Loucy (cell line): Measurements from ENCODE around the gene COP1.
"Not testable (repeated sequence)": the region's sequence is repeated elsewhere in the genome, so short reads cannot be mapped to it uniquely, and the experiment has no call there.

Experiments
- EZH2phosphoT487 ChIP-seq: fragments of 200-600 bp; IDR thresholded peaks from 2 replicates; pipeline ENCODE4 v1.6.1; 2018; ENCODE audit warnings: antibody characterized with exemption, mild to moderate bottlenecking, moderate library complexity, borderline replicate concordance
- TF ChIP-seq, protein P1 (sequence below): fragments of 200-600 bp; sonication (generic); conservative IDR thresholded peaks from 2 replicates; pipeline ENCODE4 v1.5.1; 2014; ENCODE audit warnings: mild to moderate bottlenecking, antibody characterized with exemption, low read length

DNA sequence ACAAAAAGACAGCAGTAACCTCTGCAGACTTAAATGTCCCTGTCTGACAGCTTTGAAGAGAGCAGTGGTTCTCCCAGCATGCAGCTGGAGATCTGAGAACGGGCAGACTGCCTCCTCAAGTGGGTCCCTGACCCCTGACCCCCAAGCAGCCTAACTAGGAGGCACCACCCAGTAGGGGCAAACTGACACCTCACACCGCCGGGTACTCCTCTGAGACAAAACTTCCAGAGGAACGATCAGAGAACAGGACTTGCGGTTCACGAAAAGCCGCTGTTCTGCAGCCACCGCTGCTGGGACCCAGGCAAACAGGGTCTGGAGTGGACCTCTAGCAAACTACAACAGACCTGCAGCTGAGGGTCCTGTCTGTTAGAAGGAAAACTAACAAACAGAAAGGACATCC lies 214.3 kb downstream of the COP1 start:
- TF ChIP-seq, protein P1, sequence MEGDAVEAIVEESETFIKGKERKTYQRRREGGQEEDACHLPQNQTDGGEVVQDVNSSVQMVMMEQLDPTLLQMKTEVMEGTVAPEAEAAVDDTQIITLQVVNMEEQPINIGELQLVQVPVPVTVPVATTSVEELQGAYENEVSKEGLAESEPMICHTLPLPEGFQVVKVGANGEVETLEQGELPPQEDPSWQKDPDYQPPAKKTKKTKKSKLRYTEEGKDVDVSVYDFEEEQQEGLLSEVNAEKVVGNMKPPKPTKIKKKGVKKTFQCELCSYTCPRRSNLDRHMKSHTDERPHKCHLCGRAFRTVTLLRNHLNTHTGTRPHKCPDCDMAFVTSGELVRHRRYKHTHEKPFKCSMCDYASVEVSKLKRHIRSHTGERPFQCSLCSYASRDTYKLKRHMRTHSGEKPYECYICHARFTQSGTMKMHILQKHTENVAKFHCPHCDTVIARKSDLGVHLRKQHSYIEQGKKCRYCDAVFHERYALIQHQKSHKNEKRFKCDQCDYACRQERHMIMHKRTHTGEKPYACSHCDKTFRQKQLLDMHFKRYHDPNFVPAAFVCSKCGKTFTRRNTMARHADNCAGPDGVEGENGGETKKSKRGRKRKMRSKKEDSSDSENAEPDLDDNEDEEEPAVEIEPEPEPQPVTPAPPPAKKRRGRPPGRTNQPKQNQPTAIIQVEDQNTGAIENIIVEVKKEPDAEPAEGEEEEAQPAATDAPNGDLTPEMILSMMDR: not testable (repeated sequence)
- not testable (repeated sequence) for TF ChIP-seq EZH2phosphoT487
